Glutamatergic neuron (in vitro differentiated cells): ENCODE measurements around the gene EFHD1. TPM values are rescaled to one million over a fixed set of nuclear protein-coding genes. Genes with fewer than 3 reads are reported as not detected.

Source experiments
- DNase-seq: peaks from one replicate; pipeline ENCODE4 v3.0.0; 2022
- H3K27ac Mint-ChIP-seq: one replicate; pipeline ENCODE4 v1.8.0; 2020; ENCODE audit warnings: mild to moderate bottlenecking, mixed read lengths, inconsistent platforms; ENCODE audit not compliant: unreplicated experiment
- H3K27me3 Mint-ChIP-seq: one replicate; pipeline ENCODE4 v1.8.0; 2020; ENCODE audit warnings: mild to moderate bottlenecking, moderate library complexity, mixed read lengths, inconsistent platforms; ENCODE audit not compliant: unreplicated experiment
- H3K36me3 Mint-ChIP-seq: one replicate; pipeline ENCODE4 v1.8.0; 2020; ENCODE audit warnings: mild to moderate bottlenecking, mixed read lengths, inconsistent platforms; ENCODE audit not compliant: unreplicated experiment
- H3K4me1 Mint-ChIP-seq: one replicate; pipeline ENCODE4 v1.8.0; 2020; ENCODE audit warnings: mild to moderate bottlenecking, low read depth, mixed read lengths, inconsistent platforms; ENCODE audit not compliant: unreplicated experiment
- H3K4me3 Mint-ChIP-seq: one replicate; pipeline ENCODE4 v1.8.0; 2020; ENCODE audit warnings: mild to moderate bottlenecking, mixed read lengths, inconsistent platforms; ENCODE audit not compliant: unreplicated experiment
- H3K9me3 Mint-ChIP-seq: one replicate; pipeline ENCODE4 v1.8.0; 2020; ENCODE audit warnings: mild to moderate bottlenecking, moderate library complexity, mixed read lengths, inconsistent platforms; ENCODE audit not compliant: unreplicated experiment
- total RNA-seq: library from RNA; stranded (reverse); fragmentation: NEBNext Ultra II Directional; extraction: Animal tissue kit (Norgen Biotek cat#: 25700); gene quantifications from one replicate; pipeline ENCODE4 v1.2.1, GENCODE V29; 2021; ENCODE audit not compliant: unreplicated experiment
- TF ChIP-seq, protein P1 (sequence below): fragments of 200-600 bp; sonication (generic); IDR thresholded peaks from one replicate; pipeline ENCODE4 v1.5.0; 2021; ENCODE audit not compliant: partially characterized antibody, unreplicated experiment

The EFHD1 gene
- total RNA-seq, 1 donor from 2014 or later = 0.71 TPM

DNA sequence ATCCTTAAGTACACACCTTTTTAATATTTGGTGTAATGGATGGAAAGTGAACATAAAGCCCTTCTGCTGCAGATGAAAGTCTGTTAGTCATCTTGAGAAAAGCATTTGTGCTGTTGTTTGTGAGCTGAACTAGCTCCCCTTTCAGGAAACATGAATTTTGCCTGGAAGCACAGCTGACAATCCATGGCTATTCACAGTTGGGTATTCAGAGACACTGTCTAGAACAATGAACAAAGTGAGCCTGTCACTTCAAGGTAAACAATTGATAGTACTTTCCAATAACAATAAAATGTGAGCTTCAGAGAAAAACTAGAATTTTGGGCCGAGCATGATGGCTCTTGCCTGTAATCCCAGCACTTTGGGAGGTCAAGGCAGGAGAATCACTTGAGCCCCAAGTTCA, 6.8 kb upstream of the EFHD1 start:
- Mint-ChIP-seq H3K36me3 (no peaks in the 10 kb centered on the region), H3K9me3 (no peaks in the 10 kb centered on the region), H3K27ac (no peak overlapping the region), H3K27me3 (no peaks in the 10 kb centered on the region), H3K4me1 (no peaks in the 10 kb centered on the region), H3K4me3 (no peak overlapping the region)
- TF ChIP-seq, protein P1, sequence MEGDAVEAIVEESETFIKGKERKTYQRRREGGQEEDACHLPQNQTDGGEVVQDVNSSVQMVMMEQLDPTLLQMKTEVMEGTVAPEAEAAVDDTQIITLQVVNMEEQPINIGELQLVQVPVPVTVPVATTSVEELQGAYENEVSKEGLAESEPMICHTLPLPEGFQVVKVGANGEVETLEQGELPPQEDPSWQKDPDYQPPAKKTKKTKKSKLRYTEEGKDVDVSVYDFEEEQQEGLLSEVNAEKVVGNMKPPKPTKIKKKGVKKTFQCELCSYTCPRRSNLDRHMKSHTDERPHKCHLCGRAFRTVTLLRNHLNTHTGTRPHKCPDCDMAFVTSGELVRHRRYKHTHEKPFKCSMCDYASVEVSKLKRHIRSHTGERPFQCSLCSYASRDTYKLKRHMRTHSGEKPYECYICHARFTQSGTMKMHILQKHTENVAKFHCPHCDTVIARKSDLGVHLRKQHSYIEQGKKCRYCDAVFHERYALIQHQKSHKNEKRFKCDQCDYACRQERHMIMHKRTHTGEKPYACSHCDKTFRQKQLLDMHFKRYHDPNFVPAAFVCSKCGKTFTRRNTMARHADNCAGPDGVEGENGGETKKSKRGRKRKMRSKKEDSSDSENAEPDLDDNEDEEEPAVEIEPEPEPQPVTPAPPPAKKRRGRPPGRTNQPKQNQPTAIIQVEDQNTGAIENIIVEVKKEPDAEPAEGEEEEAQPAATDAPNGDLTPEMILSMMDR = no peak
- no peak for DNase-seq

DNA sequence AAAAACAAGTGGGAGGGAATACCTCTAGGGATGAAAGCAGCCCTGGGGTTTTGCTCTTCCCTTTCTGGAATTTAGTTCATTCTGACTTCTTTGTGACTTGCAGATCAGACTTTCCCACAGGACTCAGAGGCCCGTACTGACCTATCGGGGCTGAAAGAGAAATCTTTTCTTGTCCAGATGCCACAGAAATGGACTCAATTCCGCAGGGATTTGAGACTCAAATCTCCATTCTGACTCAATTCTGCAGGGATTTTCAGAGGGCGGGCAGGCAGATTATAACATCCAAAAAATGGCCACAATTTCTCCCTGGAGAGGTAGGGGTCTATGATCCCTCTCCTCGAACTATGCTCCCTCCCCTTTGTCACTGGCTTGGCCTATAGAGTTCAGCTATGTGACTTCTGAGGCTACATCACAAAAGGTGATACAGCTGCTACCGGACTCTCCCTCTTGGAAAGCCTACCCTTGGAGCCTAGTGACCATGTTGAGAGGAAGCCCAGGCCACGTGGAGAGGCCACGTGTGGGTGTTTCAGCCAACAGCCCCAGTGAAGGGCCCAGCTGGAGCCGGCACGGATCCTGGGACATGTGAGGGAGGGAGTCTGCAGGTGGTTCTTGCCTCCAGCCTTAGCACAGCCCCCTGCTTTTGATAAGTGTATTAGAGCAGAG, 4.8 kb upstream of the EFHD1 start:
- no peak for DNase-seq
- Mint-ChIP-seq H3K27ac (no peak overlapping the region), H3K4me3 (no peak overlapping the region), H3K9me3 (no peaks in the 10 kb centered on the region), H3K36me3 (no peaks in the 10 kb centered on the region), H3K4me1 (no peaks in the 10 kb centered on the region), H3K27me3 (peaks cover 6% of the 10 kb centered on the region)
- TF ChIP-seq, protein P1 = no peak

DNA sequence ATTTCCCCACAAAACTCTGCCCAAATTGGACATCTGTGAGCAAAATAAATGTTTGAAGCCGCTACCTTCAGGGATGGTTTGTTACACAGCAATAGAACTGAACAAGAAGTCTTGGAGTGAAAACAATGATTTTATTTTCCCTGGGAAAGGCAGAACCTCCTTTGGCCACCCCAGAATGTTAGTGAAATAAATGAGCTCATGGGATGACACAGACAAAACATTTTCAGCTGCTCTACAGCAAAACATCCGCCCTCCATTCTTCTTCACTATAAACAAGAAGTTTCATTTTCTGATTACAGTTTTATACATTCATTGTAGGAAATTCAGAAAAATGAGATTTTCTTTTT, 4.3 kb upstream of the EFHD1 start:
- H3K9me3 Mint-ChIP-seq = no peaks in the 10 kb centered on the region
- no peak for DNase-seq
- no peaks in the 10 kb centered on the region for H3K36me3 Mint-ChIP-seq
- peaks cover 6% of the 10 kb centered on the region for H3K27me3 Mint-ChIP-seq
- TF ChIP-seq, protein P1 = no peak
- no peaks in the 10 kb centered on the region for H3K4me1 Mint-ChIP-seq
- no peak overlapping the region for H3K27ac Mint-ChIP-seq
- no peak overlapping the region for H3K4me3 Mint-ChIP-seq

DNA sequence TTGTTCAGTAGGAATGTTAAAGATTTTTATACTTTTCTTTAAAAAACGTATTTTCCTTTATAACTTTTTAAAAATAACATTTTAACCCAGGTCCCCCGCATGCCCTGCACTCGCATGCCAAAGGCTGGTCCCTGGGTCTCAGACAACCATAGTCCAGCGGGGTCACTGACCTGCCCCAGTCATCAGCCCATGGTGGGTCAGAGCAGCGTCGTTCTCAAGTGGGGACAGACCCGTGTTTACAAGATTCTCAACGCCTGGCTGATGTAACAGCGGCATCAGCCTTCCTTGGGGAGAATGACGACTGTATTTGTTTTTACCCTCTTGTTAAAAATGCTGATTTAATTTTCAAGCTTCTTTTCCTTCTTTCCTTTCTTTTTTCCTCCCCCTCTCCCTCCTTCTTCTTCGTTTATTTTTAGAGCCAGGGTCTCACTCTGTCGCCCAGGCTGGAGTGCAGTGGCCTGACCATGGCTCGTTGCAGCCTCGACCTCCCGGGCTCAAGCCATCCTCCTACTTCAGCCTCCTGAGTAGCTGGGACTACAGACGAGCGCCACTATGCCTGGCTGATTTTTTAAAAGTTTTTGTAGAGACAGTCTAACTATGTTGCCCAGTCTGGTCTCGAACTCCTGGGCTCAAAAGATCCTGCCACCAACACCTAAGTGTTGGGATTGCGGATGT, 1.0 kb upstream of the EFHD1 start:
- no peak for DNase-seq
- no peaks in the 10 kb centered on the region for H3K9me3 Mint-ChIP-seq
- H3K27ac Mint-ChIP-seq = no peak overlapping the region
- H3K4me3 Mint-ChIP-seq = no peak overlapping the region
- no peaks in the 10 kb centered on the region for H3K4me1 Mint-ChIP-seq
- no peaks in the 10 kb centered on the region for H3K36me3 Mint-ChIP-seq
- TF ChIP-seq, protein P1 = no peak
- H3K27me3 Mint-ChIP-seq = peaks cover 24% of the 10 kb centered on the region

DNA sequence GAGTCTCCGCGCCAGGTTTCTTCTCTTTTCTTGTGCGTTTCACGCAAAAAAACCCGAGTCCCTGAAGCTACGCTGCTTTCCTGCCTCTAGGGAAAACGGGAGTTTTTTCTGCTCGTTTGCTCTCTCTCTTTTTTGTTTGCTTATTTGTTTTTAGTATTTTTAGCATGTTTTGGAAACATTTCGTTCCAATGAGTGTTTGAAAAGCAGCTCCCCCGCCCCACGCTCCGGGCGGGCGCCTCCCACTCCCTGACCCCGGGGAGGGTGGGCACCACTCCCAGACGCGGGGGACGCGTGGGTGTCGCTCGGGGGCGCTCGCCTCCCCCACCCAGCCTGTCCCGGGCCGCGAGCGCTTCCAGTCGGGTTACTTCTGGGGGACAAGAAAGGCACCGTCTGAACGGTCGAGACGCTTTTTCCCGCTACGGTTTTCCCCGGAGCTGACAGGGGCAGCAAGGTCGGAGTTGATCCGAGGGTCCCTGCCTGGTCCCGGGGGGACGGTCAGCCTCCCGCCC, 446 bp upstream of the EFHD1 start:
- H3K9me3 Mint-ChIP-seq = no peaks in the 10 kb centered on the region
- H3K27me3 Mint-ChIP-seq = peaks cover 24% of the 10 kb centered on the region
- no peaks in the 10 kb centered on the region for H3K36me3 Mint-ChIP-seq
- TF ChIP-seq, protein P1 = no peak
- H3K27ac Mint-ChIP-seq = no peak overlapping the region
- H3K4me3 Mint-ChIP-seq = no peak overlapping the region
- no peak for DNase-seq
- no peaks in the 10 kb centered on the region for H3K4me1 Mint-ChIP-seq
